Measurements from ENCODE around the gene MFAP4. TPM values are rescaled to one million over a fixed set of nuclear protein-coding genes. Genes with fewer than 3 reads are reported as not detected.

Gene MFAP4
- total and polyA plus RNA-seq, 9 of the 15 experiments (the other 6 are each of a cell fraction or from before 2014, with no cell fraction given), result 0.07 to 0.24 TPM; not detected in 7

DNA sequence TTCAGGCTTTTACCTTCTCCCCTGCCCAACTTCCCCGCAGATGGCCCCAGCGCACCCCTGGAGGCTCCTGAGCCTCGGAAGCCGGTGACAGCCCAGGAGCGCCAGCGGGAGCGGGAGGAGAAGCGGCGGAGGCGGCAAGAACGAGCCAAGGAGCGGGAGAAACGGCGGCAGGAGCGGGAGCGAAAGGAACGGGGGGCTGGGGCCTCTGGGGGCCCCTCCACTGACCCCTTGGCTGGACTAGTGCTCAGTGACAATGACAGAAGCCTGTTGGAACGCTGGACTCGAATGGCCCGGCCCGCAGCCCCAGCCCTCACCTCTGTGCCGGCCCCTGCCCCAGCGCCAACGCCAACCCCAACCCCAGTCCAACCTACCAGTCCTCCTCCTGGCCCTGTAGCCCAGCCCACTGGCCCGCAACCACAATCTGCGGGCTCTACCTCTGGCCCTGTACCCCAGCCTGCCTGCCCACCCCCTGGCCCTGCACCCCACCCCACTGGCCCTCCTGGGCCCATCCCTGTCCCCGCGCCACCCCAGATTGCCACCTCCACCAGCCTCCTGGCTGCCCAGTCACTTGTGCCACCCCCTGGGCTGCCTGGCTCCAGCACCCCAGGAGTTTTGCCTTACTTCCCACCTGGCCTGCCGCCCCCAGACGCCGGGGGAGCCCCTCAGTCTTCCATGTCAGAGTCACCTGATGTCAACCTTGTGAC lies 5.1 kb downstream of the MFAP4 start:
- Histone ChIP-seq H3K27ac (ENCODE audit: extremely low read depth, low read depth, low read length) (no peak overlapping the region), H3K4me2 (ENCODE audit: insufficient read depth, low read length) (no peak overlapping the region), H3K9me1 (ENCODE audit: control insufficient read depth, insufficient read depth, low read length) (no peaks in the 10 kb centered on the region), H3K4me3 (no peak overlapping the region), H3K79me2 (ENCODE audit: control insufficient read depth, insufficient read depth, low read length) (peaks cover 9% of the 10 kb centered on the region; the same call in 2 of the 3 replicates), H3K27me3 (ENCODE audit: control insufficient read depth in 2 of 2, insufficient read depth in 2 of 2, low read length in 2 of 2) (no peaks in the 10 kb centered on the region; a peak in 1 of 5 replicates), H2AFZ (ENCODE audit: low read depth, low read length) (no peak overlapping the region), H3K9me3 (replicated peaks; ENCODE audit: control insufficient read depth, insufficient read depth, low read depth, low read length) (no peaks in the 10 kb centered on the region), H3K4me1 (replicated peaks in 1 of 2; ENCODE audit: control insufficient read depth in 2 of 2, insufficient read depth in 2 of 2, low read length in 2 of 2) (peaks cover 3 to 32% of the 10 kb centered on the region in 2 experiments; a peak in 4 of 5 replicates), H3K36me3 (ENCODE audit: control insufficient read depth, insufficient read depth, low read length) (peaks cover 21% of the 10 kb centered on the region; the same call in 2 of the 3 replicates), H4K20me1 (replicated peaks; ENCODE audit: control insufficient read depth, insufficient read depth, low read length) (no peaks in the 10 kb centered on the region), H3K9ac (ENCODE audit: insufficient read depth in 1 of 2, low read depth in 2 of 2, low read length in 2 of 2) (no peak overlapping the region)
- no TSS peak for BruUV-seq (replicated peaks)
- in situ Hi-C loops (cut with MboI), result no loop called here
- FAIRE-seq (no peak), ATAC-seq (no peak), DNase-seq (ENCODE audit: extremely low read depth in 1 of 4, low spot score in 3 of 4) (no peak)
- intact Hi-C loops (cut with micrococcal nuclease), result no loop called here
- ChIA-PET POLR2A (no interaction called here), CTCF (ENCODE audit: low intra/inter-chr PET ratio) (no interaction called here)
- TF ChIP-seq SAFB2 (IDR thresholded peaks at IDR 0.05; ENCODE audit: borderline replicate concordance, low read depth, low read length, severe bottlenecking) (no peak), NCOA4 (IDR thresholded peaks at IDR 0.05; ENCODE audit: partially characterized antibody) (no peak), ETS2 (tag; IDR thresholded peaks at IDR 0.05; ENCODE audit: borderline replicate concordance, poor library complexity, severe bottlenecking) (no peak), PCBP1 (IDR thresholded peaks at IDR 0.05; ENCODE audit: low read depth, low read length, poor library complexity, severe bottlenecking) (no peak), SMARCA4 (IDR thresholded peaks at IDR 0.05) (no peak), ZNF766 (CRISPR knock-in tag; conservative IDR thresholded peaks at IDR 0.05) (no peak)
- TF ChIP-seq, protein P1, sequence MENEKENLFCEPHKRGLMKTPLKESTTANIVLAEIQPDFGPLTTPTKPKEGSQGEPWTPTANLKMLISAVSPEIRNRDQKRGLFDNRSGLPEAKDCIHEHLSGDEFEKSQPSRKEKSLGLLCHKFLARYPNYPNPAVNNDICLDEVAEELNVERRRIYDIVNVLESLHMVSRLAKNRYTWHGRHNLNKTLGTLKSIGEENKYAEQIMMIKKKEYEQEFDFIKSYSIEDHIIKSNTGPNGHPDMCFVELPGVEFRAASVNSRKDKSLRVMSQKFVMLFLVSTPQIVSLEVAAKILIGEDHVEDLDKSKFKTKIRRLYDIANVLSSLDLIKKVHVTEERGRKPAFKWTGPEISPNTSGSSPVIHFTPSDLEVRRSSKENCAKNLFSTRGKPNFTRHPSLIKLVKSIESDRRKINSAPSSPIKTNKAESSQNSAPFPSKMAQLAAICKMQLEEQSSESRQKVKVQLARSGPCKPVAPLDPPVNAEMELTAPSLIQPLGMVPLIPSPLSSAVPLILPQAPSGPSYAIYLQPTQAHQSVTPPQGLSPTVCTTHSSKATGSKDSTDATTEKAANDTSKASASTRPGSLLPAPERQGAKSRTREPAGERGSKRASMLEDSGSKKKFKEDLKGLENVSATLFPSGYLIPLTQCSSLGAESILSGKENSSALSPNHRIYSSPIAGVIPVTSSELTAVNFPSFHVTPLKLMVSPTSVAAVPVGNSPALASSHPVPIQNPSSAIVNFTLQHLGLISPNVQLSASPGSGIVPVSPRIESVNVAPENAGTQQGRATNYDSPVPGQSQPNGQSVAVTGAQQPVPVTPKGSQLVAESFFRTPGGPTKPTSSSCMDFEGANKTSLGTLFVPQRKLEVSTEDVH (IDR thresholded peaks at IDR 0.05; ENCODE audit: low read depth, partially characterized antibody), result no peak
- TF ChIP-seq, protein P2, sequence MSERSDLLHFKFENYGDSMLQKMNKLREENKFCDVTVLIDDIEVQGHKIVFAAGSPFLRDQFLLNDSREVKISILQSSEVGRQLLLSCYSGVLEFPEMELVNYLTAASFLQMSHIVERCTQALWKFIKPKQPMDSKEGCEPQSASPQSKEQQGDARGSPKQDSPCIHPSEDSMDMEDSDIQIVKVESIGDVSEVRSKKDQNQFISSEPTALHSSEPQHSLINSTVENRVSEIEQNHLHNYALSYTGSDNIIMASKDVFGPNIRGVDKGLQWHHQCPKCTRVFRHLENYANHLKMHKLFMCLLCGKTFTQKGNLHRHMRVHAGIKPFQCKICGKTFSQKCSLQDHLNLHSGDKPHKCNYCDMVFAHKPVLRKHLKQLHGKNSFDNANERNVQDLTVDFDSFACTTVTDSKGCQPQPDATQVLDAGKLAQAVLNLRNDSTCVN (CRISPR knock-in tag; IDR thresholded peaks at IDR 0.05), result no peak
- TF ChIP-seq, protein P3, sequence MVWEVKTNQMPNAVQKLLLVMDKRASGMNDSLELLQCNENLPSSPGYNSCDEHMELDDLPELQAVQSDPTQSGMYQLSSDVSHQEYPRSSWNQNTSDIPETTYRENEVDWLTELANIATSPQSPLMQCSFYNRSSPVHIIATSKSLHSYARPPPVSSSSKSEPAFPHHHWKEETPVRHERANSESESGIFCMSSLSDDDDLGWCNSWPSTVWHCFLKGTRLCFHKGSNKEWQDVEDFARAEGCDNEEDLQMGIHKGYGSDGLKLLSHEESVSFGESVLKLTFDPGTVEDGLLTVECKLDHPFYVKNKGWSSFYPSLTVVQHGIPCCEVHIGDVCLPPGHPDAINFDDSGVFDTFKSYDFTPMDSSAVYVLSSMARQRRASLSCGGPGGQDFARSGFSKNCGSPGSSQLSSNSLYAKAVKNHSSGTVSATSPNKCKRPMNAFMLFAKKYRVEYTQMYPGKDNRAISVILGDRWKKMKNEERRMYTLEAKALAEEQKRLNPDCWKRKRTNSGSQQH (CRISPR knock-in tag; IDR thresholded peaks at IDR 0.05), result no peak
- WGBS (ENCODE audit: insufficient coverage, low coverage, missing lambda C conversion rate), result 93% methylated on average over 7 of the region's 31 CpGs
